Measurements from ENCODE around the gene NUDT17. TPM values are rescaled to one million over a fixed set of nuclear protein-coding genes. Genes with fewer than 3 reads are reported as not detected.

The NUDT17 gene
- total and polyA plus RNA-seq, 2 donors (not counting 1 experiment from before 2014, with no cell fraction given) = 7.7 TPM

DNA sequence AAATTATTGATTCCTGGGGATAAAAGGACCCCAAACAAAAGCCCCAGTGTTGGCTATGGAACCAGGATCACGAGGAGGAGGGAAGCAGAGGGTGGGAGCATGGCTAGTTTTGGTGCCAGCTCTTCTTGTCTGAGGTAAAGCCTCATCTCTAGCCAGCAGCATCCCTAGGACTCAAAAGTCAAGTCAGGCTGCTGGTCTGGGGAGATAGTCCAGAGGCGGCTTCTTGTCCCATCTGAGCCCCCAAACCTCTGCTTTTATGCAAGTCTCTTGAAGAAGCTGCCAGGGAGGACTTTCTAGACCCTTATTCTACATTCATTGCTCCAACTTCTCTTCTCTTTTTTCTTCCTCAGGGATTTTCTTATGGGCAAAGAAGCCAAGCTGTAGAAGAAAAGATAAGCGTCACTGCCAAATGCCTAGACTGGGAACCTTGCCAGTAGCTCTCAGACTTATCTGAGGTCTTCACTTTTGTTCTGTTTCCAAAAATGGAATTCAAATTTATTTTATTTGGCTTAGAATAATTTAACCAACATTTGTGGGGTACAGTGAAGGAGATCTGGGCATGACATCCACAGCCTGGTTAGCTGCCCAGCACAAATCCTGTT, 47.2 kb downstream of the NUDT17 start:
- no peaks in the 10 kb centered on the region for H3K79me2 ChIP-seq (ENCODE audit: control insufficient read depth, insufficient read depth, low read length)
- Mint-ChIP-seq H3K4me3 (no peak overlapping the region), H3K9me3 (ENCODE audit: insufficient read depth) (no peaks in the 10 kb centered on the region), H3K27me3 (no peaks in the 10 kb centered on the region), H3K4me1 (no peaks in the 10 kb centered on the region), H3K27ac (no peak overlapping the region)
- H3K27ac ChIP-seq (ENCODE audit: low read length in 2 of 2) = no peak overlapping the region
- ATAC-seq (ENCODE audit: low read depth) (no peak), DNase-seq (no peak)
- WGBS (ENCODE audit: insufficient coverage) = 100% methylated on average over 1 of the region's 3 CpGs
- intact Hi-C loops (cut with micrococcal nuclease) = no loop called here
- ChIA-PET POLR2A (no interaction called here), CTCF (interaction anchor here (0.6 to 3.9 kb wide), 24 partner anchors 9 to 148 kb away, joined by 3 to 41 read pairs (median 6); partner anchors contain the start of genes HJV, ITGA10, NUDT17 and PEX11B)
- H4K20me1 ChIP-seq (ENCODE audit: control insufficient read depth, insufficient read depth, low read length, poor library complexity, severe bottlenecking) = no peaks in the 10 kb centered on the region
- no peak overlapping the region for H3K4me3 ChIP-seq (ENCODE audit: control extremely low read depth in 1 of 5, extremely low read depth in 1 of 5, insufficient read depth in 1 of 5, low read depth in 2 of 5, low read length in 4 of 5)
- TF ChIP-seq EZH2 (IDR thresholded peaks at IDR 0.05; ENCODE audit: borderline replicate concordance, insufficient read depth, low read depth, low read length, poor library complexity, severe bottlenecking) = no peak
- TF ChIP-seq CTCF (IDR thresholded peaks at IDR 0.05) = no peak
- H3K9me3 ChIP-seq (ENCODE audit: control extremely low read depth in 1 of 3, control insufficient read depth in 2 of 3, insufficient read depth in 1 of 3, low read length in 2 of 3) = no peaks in the 10 kb centered on the region
- no peak overlapping the region for H3K9ac ChIP-seq (ENCODE audit: low read length)
- no peak overlapping the region for H3K4me2 ChIP-seq (replicated peaks; ENCODE audit: low read depth, low read length, poor library complexity, severe bottlenecking)
- H3K4me1 ChIP-seq (ENCODE audit: control insufficient read depth in 2 of 2, insufficient read depth in 2 of 2, low read length in 2 of 2) = no peaks in the 10 kb centered on the region
- no peaks in the 10 kb centered on the region for H3K36me3 ChIP-seq (replicated peaks in 1 of 2; ENCODE audit: control extremely low read depth in 1 of 2, control insufficient read depth in 1 of 2, extremely low read depth in 1 of 2, insufficient read depth in 2 of 2, low read length in 1 of 2)
- H3K27me3 ChIP-seq (replicated peaks in 1 of 4; ENCODE audit: control extremely low read depth in 1 of 4, control insufficient read depth in 3 of 4, insufficient read depth in 4 of 4, low read length in 3 of 4) = no peaks in the 10 kb centered on the region
- H2AFZ ChIP-seq (ENCODE audit: insufficient read depth, low read depth, low read length, poor library complexity, severe bottlenecking) = no peak overlapping the region

DNA sequence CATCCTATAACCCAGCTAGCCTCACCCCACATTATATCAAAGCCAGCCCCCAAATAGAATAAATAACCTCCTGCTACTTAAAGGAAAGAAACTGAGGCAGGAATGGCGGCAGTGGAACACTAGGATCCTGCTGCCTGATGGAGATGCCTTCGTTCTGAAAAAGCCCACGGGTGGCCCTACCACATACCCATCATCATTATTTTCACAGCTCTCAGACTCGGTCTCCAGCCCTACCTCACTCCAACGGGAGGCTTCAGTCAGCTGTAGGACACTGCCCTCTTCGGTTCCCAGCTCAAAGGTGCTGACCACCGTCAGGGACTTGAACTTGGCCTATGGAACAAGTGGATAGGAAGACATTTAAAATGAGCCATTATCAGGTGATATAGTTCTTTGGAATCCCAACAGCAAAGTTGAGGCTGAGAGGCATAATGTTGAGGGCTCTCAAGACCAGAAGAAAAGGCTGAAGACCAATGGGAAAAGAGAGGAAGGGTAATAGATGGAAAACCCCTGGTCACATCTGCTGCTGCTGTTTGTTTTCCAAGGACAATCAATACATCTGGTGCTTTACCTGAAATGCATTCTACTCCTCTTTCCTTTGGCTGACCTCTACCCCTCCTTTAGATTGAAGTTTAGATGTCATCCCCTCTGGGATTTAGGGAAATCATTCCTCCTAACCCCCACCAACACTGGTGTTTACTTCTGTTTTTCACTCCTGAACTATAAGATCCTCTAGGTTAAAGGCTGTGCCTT, 48.1 kb downstream of the NUDT17 start:
- H3K4me1 Mint-ChIP-seq = no peaks in the 10 kb centered on the region
- H3K27ac Mint-ChIP-seq = no peak overlapping the region
- POLR2A ChIA-PET = no interaction called here
- Histone ChIP-seq H3K27me3 (replicated peaks in 1 of 4; ENCODE audit: control extremely low read depth in 1 of 4, control insufficient read depth in 3 of 4, insufficient read depth in 4 of 4, low read length in 3 of 4) (no peaks in the 10 kb centered on the region), H3K79me2 (ENCODE audit: control insufficient read depth, insufficient read depth, low read length) (no peaks in the 10 kb centered on the region), H3K36me3 (replicated peaks in 1 of 2; ENCODE audit: control extremely low read depth in 1 of 2, control insufficient read depth in 1 of 2, extremely low read depth in 1 of 2, insufficient read depth in 2 of 2, low read length in 1 of 2) (no peaks in the 10 kb centered on the region), H3K27ac (ENCODE audit: low read length in 2 of 2) (no peak overlapping the region), H3K4me1 (ENCODE audit: control insufficient read depth in 2 of 2, insufficient read depth in 2 of 2, low read length in 2 of 2) (no peaks in the 10 kb centered on the region), H3K9me3 (ENCODE audit: control extremely low read depth in 1 of 3, control insufficient read depth in 2 of 3, insufficient read depth in 1 of 3, low read length in 2 of 3) (no peaks in the 10 kb centered on the region), H2AFZ (ENCODE audit: insufficient read depth, low read depth, low read length, poor library complexity, severe bottlenecking) (no peak overlapping the region), H3K9ac (ENCODE audit: low read length) (no peak overlapping the region), H3K4me3 (ENCODE audit: control extremely low read depth in 1 of 5, extremely low read depth in 1 of 5, insufficient read depth in 1 of 5, low read depth in 2 of 5, low read length in 4 of 5) (no peak overlapping the region), H4K20me1 (ENCODE audit: control insufficient read depth, insufficient read depth, low read length, poor library complexity, severe bottlenecking) (no peaks in the 10 kb centered on the region), H3K4me2 (replicated peaks; ENCODE audit: low read depth, low read length, poor library complexity, severe bottlenecking) (no peak overlapping the region)
- ATAC-seq (ENCODE audit: low read depth) = no peak
- DNase-seq = no peak
- WGBS (ENCODE audit: insufficient coverage) = 100% methylated on average over 6 of the region's 7 CpGs
- intact Hi-C loops (cut with micrococcal nuclease) = no loop called here
- no peaks in the 10 kb centered on the region for H3K27me3 Mint-ChIP-seq
- CTCF ChIA-PET = interaction anchor here (0.6 to 3.9 kb wide), 14 partner anchors 10 to 128 kb away, joined by 3 to 41 read pairs (median 6); partner anchors contain the start of genes HJV, ITGA10, NUDT17 and RBM8A
- no peak overlapping the region for H3K4me3 Mint-ChIP-seq
- H3K9me3 Mint-ChIP-seq (ENCODE audit: insufficient read depth) = no peaks in the 10 kb centered on the region
- TF ChIP-seq EZH2 (IDR thresholded peaks at IDR 0.05; ENCODE audit: borderline replicate concordance, insufficient read depth, low read depth, low read length, poor library complexity, severe bottlenecking) (no peak), CTCF (IDR thresholded peaks at IDR 0.05) (no peak)
